Vagina (tissue), 2 donors: ENCODE data around the gene UBE4B. TPM values are rescaled to one million over a fixed set of nuclear protein-coding genes. Genes with fewer than 3 reads are reported as not detected.

ENCODE experiments used
- DNase-seq, 2 donors: peaks; one replicate each; pipeline ENCODE4 v3.0.0-alpha.2; 2017; ENCODE audit errors: extremely low spot score in 2 of 2
- H3K27ac ChIP-seq: fragments of 200-600 bp; sonication (generic); one replicate; pipeline ENCODE4 v1.5.1; 2019
- H3K27me3 ChIP-seq: fragments of 200-600 bp; sonication (generic); one replicate; pipeline ENCODE4 v1.5.1; 2019
- H3K36me3 ChIP-seq, 2 donors: fragments of 200-600 bp; sonication (generic); one replicate each; pipeline ENCODE4 v1.5.1; 2017 to 2019
- H3K4me1 ChIP-seq: fragments of 200-600 bp; sonication (generic); one replicate; pipeline ENCODE4 v1.5.1; 2019
- H3K4me3 ChIP-seq, 2 donors: fragments of 200-600 bp; sonication (generic); 1 replicate in 1 of 2; 2 replicates in 1 of 2; pipeline ENCODE4 v1.5.1; 2016 to 2019
- H3K9me3 ChIP-seq: fragments of 200-600 bp; sonication (generic); one replicate; pipeline ENCODE4 v1.5.1; 2019
- CTCF ChIP-seq, 3 experiments: fragments of 450-650 bp in 2 of 3; fragments of 200-600 bp in 1 of 3; sonication (generic) in 1 of 3; IDR thresholded peaks; one replicate each; pipeline ENCODE4 v1.5.1; 2017 to 2019; ENCODE audit warnings: antibody characterized with exemption in 3 of 3, mild to moderate bottlenecking in 2 of 3, moderate library complexity in 2 of 3
- POLR2A ChIP-seq, 2 donors: fragments of 450-650 bp; IDR thresholded peaks; one replicate each; pipeline ENCODE4 v1.6.1; 2017; ENCODE audit warnings: antibody characterized with exemption in 2 of 2, mild to moderate bottlenecking in 2 of 2, moderate library complexity in 2 of 2
- POLR2AphosphoS5 ChIP-seq, 2 donors: sonication (generic); formaldehyde crosslinking; IDR thresholded peaks; one replicate each; pipeline ENCODE4 v1.9.0; 2017; ENCODE audit warnings: antibody characterized with exemption in 2 of 2, mild to moderate bottlenecking in 2 of 2, low read depth in 1 of 2; ENCODE audit not compliant: insufficient read depth in 1 of 2
- intact Hi-C: fragments of 100-400 bp; cut with DNase I; formaldehyde crosslinking; loops from one replicate; pipeline ENCODE4 v1.15.1; 2023
- total RNA-seq: library from RNA; depleted of rRNA; stranded (reverse); fragments of >200 nt; gene quantifications from one replicate; pipeline ENCODE4 v1.2.3, GENCODE V29; 2016

The UBE4B gene
- total RNA-seq, 1 donor from 2014 or later: 51.1 TPM

GRCh38 chr1:10177876-10178275, 145.1 kb downstream of the UBE4B start:
- Histone ChIP-seq H3K27me3 (no peaks in the 10 kb centered on the region), H3K9me3 (no peaks in the 10 kb centered on the region), H3K36me3 (peaks cover 0 to 56% of the 10 kb centered on the region in 2 donors), H3K27ac (no peak overlapping the region), H3K4me1 (no peaks in the 10 kb centered on the region), H3K4me3 (no peak overlapping the region)
- DNase-seq: no peak
- intact Hi-C loops: no loop called here
- TF ChIP-seq CTCF (IDR thresholded peaks at IDR 0.05) (no peak), POLR2AphosphoS5 (IDR thresholded peaks at IDR 0.05; ENCODE audit: insufficient read depth in 1 of 2, low read depth in 1 of 2) (no peak), POLR2A (IDR thresholded peaks at IDR 0.05) (no peak)

DNA sequence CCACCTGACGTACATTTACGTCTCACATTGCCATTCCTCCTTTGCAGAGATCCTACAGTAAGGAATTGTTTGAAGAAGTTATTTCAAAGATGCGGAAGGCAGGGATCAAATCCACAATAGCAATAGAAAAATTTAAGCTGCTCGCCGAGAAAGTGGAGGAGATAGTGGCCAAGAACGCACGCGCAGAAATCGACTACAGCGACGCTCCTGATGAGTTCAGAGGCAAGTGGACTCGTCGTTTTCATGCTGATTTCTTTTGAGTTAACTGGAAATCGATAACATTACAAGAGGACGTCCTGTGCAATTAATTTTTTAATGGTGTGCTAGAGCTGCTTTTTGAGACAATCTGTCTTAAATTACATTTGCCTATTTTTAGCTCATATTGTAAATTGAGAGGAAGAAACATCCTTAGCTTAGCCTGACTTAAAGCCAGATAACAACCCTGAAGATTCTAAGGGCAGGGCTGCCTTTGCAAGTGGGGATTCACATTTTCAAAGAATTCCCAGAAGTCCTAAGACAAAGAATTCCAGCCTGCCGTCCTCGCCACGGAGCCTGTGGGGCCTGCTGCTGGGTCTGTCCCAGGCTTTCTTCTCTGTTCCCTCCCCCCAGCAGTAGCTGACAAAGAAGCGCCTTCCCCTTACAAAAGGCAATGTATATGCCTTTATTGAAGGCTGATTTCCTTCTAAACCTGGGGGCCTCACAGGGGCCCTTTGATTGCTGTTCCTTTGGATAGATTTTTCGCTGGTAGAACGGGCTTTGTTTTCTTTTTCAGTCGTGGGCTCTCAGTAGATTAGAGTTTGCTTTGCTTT, 146.0 kb downstream of the UBE4B start:
- intact Hi-C loops: no loop called here
- peaks cover 0 to 47% of the 10 kb centered on the region in 2 donors for H3K36me3 ChIP-seq
- DNase-seq: no peak

DNA sequence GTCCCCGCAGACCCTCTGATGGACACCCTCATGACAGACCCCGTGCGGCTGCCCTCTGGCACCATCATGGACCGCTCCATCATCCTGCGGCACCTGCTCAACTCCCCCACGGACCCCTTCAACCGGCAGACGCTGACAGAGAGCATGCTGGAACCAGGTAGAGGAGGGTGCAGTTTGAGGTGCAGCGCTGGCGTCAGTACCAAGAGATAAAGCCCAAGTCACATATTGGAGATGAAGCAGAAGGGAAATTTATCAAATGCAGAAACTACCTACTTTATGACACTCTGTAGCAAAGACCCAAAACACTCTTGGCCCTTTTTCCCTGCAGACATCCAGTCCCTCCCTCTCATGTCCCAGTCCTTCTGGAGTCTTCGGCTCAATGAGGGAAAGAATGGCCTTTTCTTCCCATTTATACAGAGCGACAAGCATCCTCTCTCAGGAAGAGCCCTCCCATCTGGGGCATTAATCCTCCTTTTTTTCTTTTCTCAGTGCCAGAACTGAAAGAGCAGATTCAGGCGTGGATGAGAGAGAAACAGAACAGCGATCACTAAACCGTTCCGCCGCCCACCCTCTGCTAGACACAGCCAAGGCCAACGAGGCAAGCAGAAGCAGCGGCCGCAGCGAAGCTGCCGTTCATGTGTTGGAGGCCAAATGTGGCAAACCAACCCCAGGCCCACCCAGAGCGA, 146.8 kb downstream of the UBE4B start:
- Histone ChIP-seq H3K4me1 (no peaks in the 10 kb centered on the region), H3K9me3 (no peaks in the 10 kb centered on the region), H3K36me3 (peaks cover 0 to 43% of the 10 kb centered on the region in 2 donors), H3K27ac (no peak overlapping the region), H3K27me3 (no peaks in the 10 kb centered on the region), H3K4me3 (no peak overlapping the region)
- no peak for TF ChIP-seq POLR2A (IDR thresholded peaks at IDR 0.05)
- no peak for TF ChIP-seq POLR2AphosphoS5 (IDR thresholded peaks at IDR 0.05; ENCODE audit: insufficient read depth in 1 of 2, low read depth in 1 of 2)
- no peak for TF ChIP-seq CTCF (IDR thresholded peaks at IDR 0.05)
- DNase-seq: no peak
- intact Hi-C loops: loop anchor here (5.0 kb wide), 1 partner anchor 137 kb away; no protein-coding TSS in a partner anchor

More for the DNA sequence above, 146.0 kb downstream of the UBE4B start:
- TF ChIP-seq CTCF (IDR thresholded peaks at IDR 0.05): no peak
- no peak for TF ChIP-seq POLR2A (IDR thresholded peaks at IDR 0.05)
- no peak for TF ChIP-seq POLR2AphosphoS5 (IDR thresholded peaks at IDR 0.05; ENCODE audit: insufficient read depth in 1 of 2, low read depth in 1 of 2)
- no peaks in the 10 kb centered on the region for H3K27me3 ChIP-seq
- no peak overlapping the region for H3K27ac ChIP-seq
- no peaks in the 10 kb centered on the region for H3K4me1 ChIP-seq
- H3K4me3 ChIP-seq: no peak overlapping the region
- no peaks in the 10 kb centered on the region for H3K9me3 ChIP-seq

GRCh38 chr1:10181154-10181553, 148.4 kb downstream of the UBE4B start:
- TF ChIP-seq CTCF (IDR thresholded peaks at IDR 0.05) (no peak), POLR2A (IDR thresholded peaks at IDR 0.05) (no peak), POLR2AphosphoS5 (IDR thresholded peaks at IDR 0.05; ENCODE audit: insufficient read depth in 1 of 2, low read depth in 1 of 2) (no peak)
- DNase-seq: no peak
- no peaks in the 10 kb centered on the region for H3K4me1 ChIP-seq
- H3K27ac ChIP-seq: no peak overlapping the region
- H3K27me3 ChIP-seq: no peaks in the 10 kb centered on the region
- no peak overlapping the region for H3K4me3 ChIP-seq
- H3K36me3 ChIP-seq: peaks cover 0 to 36% of the 10 kb centered on the region in 2 donors
- intact Hi-C loops: loop anchor here (5.0 kb wide), 1 partner anchor 139 kb away; no protein-coding TSS in a partner anchor
- no peaks in the 10 kb centered on the region for H3K9me3 ChIP-seq
